ENCODE results near the gene GULP1.
"Not testable (repeated sequence)": the region's sequence is repeated elsewhere in the genome, so short reads cannot be mapped to it uniquely, and the experiment has no call there.

The GULP1 gene

GRCh38 chr2:188517549-188518215 lies 226.0 kb downstream of the GULP1 start:
- Mint-ChIP-seq H3K27me3 (no peaks in the 10 kb centered on the region), H3K4me3 (no peak overlapping the region), H3K27ac (no peak overlapping the region), H3K36me3 (ENCODE audit: insufficient read depth) (no peaks in the 10 kb centered on the region), H3K9me3 (peaks cover 0 to 7% of the 10 kb centered on the region in 2 donors), H3K4me1 (ENCODE audit: low read depth in 2 of 2) (no peaks in the 10 kb centered on the region)
- no peak for ATAC-seq (replicated peaks)
- no peak for DNase-seq

DNA sequence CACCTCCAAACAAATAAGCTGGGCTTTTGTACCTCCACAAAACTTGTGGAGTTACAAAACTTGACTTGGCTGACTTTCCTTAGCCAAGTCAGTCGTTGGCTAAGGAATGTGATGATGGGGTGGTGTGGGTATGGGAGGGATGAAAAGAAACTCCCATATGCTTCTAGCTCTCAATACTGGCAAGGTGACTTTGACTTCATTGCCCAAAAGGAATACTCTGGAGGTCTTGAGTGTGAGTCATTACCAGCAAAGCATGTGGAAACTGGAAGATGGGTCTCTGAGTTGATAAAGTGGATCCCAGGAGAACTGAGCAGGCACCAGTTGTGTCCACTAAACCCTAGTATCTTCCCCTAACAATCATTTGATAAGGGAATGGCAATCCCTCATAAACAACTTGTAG lies 226.7 kb downstream of the GULP1 start:
- no peaks in the 10 kb centered on the region for H3K4me1 Mint-ChIP-seq (ENCODE audit: low read depth in 2 of 2)
- DNase-seq = no peak
- no peaks in the 10 kb centered on the region for H3K36me3 Mint-ChIP-seq (ENCODE audit: insufficient read depth)
- H3K27me3 Mint-ChIP-seq = no peaks in the 10 kb centered on the region
- no peak for ATAC-seq (replicated peaks)
- H3K9me3 Mint-ChIP-seq = peaks cover 0 to 7% of the 10 kb centered on the region in 2 donors
- H3K27ac Mint-ChIP-seq = no peak overlapping the region
- no peak overlapping the region for H3K4me3 Mint-ChIP-seq

DNA sequence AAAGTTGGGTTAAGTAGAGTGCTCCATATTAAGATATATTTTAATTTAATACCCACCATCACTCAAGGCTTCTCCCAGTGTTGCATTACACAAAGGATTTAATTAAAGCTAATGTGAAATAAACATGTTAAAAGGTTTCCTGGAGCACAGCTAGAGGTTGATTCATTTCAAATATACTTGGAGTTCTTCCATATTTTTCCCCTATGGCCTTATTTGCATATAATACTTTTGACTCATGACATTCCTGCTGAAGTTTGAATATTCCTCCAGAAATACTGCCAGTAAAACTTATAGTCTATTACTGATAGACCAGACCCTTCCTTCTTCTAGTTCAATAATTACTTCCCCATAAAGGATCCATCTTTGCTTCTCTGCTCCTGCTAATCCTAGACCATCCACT lies 227.5 kb downstream of the GULP1 start:
- H3K4me1 Mint-ChIP-seq (ENCODE audit: low read depth in 2 of 2) = no peaks in the 10 kb centered on the region
- no peak for DNase-seq
- no peak overlapping the region for H3K4me3 Mint-ChIP-seq
- no peak for ATAC-seq (replicated peaks)
- peaks cover 0 to 7% of the 10 kb centered on the region in 2 donors for H3K9me3 Mint-ChIP-seq
- H3K27ac Mint-ChIP-seq = no peak overlapping the region
- H3K27me3 Mint-ChIP-seq = no peaks in the 10 kb centered on the region
- no peaks in the 10 kb centered on the region for H3K36me3 Mint-ChIP-seq (ENCODE audit: insufficient read depth)

GRCh38 chr2:188522517-188522916 lies 230.8 kb downstream of the GULP1 start:
- no peak overlapping the region for H3K27ac Mint-ChIP-seq
- H3K27me3 Mint-ChIP-seq = no peaks in the 10 kb centered on the region
- DNase-seq = no peak
- no peak overlapping the region for H3K4me3 Mint-ChIP-seq
- peaks cover 0 to 3% of the 10 kb centered on the region in 2 donors for H3K9me3 Mint-ChIP-seq
- no peak for ATAC-seq (replicated peaks)
- no peaks in the 10 kb centered on the region for H3K36me3 Mint-ChIP-seq (ENCODE audit: insufficient read depth)
- H3K4me1 Mint-ChIP-seq (ENCODE audit: low read depth in 2 of 2) = no peaks in the 10 kb centered on the region

- no peaks in the 10 kb centered on the region for H3K36me3 Mint-ChIP-seq (ENCODE audit: insufficient read depth)
- ATAC-seq (replicated peaks) (no peak), DNase-seq (no peak)
- peaks cover 0 to 3% of the 10 kb centered on the region in 2 donors for H3K9me3 Mint-ChIP-seq
- no peak overlapping the region for H3K27ac Mint-ChIP-seq
- no peak overlapping the region for H3K4me3 Mint-ChIP-seq
- no peaks in the 10 kb centered on the region for H3K4me1 Mint-ChIP-seq (ENCODE audit: low read depth in 2 of 2)
- no peaks in the 10 kb centered on the region for H3K27me3 Mint-ChIP-seq
These were observed 232.2 kb downstream of the GULP1 start for GRCh38 chr2:188523919-188524318.

GRCh38 chr2:188524519-188525113 lies 232.9 kb downstream of the GULP1 start:
- Mint-ChIP-seq H3K27me3 (no peaks in the 10 kb centered on the region), H3K9me3 (peaks cover 0 to 3% of the 10 kb centered on the region in 2 donors), H3K4me3 (no peak overlapping the region), H3K27ac (no peak overlapping the region), H3K36me3 (ENCODE audit: insufficient read depth) (no peaks in the 10 kb centered on the region), H3K4me1 (ENCODE audit: low read depth in 2 of 2) (no peaks in the 10 kb centered on the region)
- ATAC-seq (replicated peaks) (no peak), DNase-seq (no peak)

- no peaks in the 10 kb centered on the region for H3K9me3 Mint-ChIP-seq
- H3K36me3 Mint-ChIP-seq (ENCODE audit: insufficient read depth) = no peaks in the 10 kb centered on the region
- no peaks in the 10 kb centered on the region for H3K4me1 Mint-ChIP-seq (ENCODE audit: low read depth in 2 of 2)
- no peaks in the 10 kb centered on the region for H3K27me3 Mint-ChIP-seq
- ATAC-seq (replicated peaks) = no peak
- no peak overlapping the region for H3K4me3 Mint-ChIP-seq
- no peak for DNase-seq
- no peak overlapping the region for H3K27ac Mint-ChIP-seq
These were observed 235.0 kb downstream of the GULP1 start for GRCh38 chr2:188526701-188527100.

- no peaks in the 10 kb centered on the region for H3K27me3 Mint-ChIP-seq
- no peak overlapping the region for H3K4me3 Mint-ChIP-seq
- no peaks in the 10 kb centered on the region for H3K4me1 Mint-ChIP-seq (ENCODE audit: low read depth in 2 of 2)
- DNase-seq (no peak), ATAC-seq (replicated peaks) (no peak)
- H3K36me3 Mint-ChIP-seq (ENCODE audit: insufficient read depth) = no peaks in the 10 kb centered on the region
- H3K9me3 Mint-ChIP-seq = no peaks in the 10 kb centered on the region
- H3K27ac Mint-ChIP-seq = no peak overlapping the region
These were observed 235.5 kb downstream of the GULP1 start for GRCh38 chr2:188527141-188527540.

DNA sequence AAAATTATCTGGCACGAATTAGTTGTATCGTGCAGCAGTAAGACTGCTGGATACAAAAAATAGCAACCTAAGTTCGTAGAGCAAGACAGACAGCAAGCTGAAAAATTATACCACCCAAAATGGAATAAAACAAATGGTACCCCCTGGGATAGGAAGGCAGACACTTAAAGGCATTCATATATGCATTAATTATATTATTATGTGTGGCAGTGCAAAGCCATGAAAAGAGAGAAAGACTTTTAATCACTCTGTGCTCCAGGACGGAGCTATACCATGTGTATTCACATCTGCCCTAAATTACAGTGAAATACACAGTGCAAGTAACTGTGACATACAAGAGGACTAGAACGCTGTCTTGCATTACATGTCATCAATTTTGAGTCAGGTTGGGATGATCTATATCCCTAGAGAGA lies 235.9 kb downstream of the GULP1 start:
- Mint-ChIP-seq H3K4me3 (no peak overlapping the region), H3K9me3 (no peaks in the 10 kb centered on the region), H3K27me3 (no peaks in the 10 kb centered on the region), H3K4me1 (ENCODE audit: low read depth in 2 of 2) (no peaks in the 10 kb centered on the region), H3K36me3 (ENCODE audit: insufficient read depth) (no peaks in the 10 kb centered on the region), H3K27ac (no peak overlapping the region)
- DNase-seq (no peak), ATAC-seq (replicated peaks) (no peak)

DNA sequence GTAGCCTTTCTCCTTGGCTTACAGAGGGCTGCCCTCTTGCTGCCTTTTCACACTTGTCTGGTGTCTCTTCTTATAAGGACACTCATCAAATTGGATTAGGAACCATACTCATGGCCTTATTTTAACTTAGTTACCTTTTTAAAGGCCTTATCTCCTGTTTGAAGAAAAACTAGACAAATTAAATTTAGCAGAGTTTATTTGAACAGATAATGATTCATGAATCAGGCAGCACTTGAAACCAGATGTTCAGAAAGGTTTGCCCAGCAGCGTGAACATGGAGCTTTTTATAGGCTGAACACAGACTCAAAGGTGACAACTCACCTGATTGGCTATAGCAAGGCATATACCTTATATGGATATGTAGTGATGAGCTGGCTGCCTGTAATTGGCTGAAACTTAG lies 238.0 kb downstream of the GULP1 start:
- Mint-ChIP-seq H3K4me1 (ENCODE audit: low read depth in 2 of 2) (no peaks in the 10 kb centered on the region), H3K27ac (no peak overlapping the region), H3K9me3 (no peaks in the 10 kb centered on the region), H3K4me3 (no peak overlapping the region), H3K27me3 (no peaks in the 10 kb centered on the region), H3K36me3 (ENCODE audit: insufficient read depth) (no peaks in the 10 kb centered on the region)
- DNase-seq (no peak), ATAC-seq (replicated peaks) (no peak)

- peaks cover 0 to 2% of the 10 kb centered on the region in 2 donors for H3K9me3 Mint-ChIP-seq
- ATAC-seq (replicated peaks) (no peak), DNase-seq (no peak)
- H3K4me3 Mint-ChIP-seq = no peak overlapping the region
- no peaks in the 10 kb centered on the region for H3K36me3 Mint-ChIP-seq (ENCODE audit: insufficient read depth)
- no peaks in the 10 kb centered on the region for H3K4me1 Mint-ChIP-seq (ENCODE audit: low read depth in 2 of 2)
- H3K27me3 Mint-ChIP-seq = no peaks in the 10 kb centered on the region
- H3K27ac Mint-ChIP-seq = no peak overlapping the region
These were observed 243.2 kb downstream of the GULP1 start for GRCh38 chr2:188534875-188535274.

DNA sequence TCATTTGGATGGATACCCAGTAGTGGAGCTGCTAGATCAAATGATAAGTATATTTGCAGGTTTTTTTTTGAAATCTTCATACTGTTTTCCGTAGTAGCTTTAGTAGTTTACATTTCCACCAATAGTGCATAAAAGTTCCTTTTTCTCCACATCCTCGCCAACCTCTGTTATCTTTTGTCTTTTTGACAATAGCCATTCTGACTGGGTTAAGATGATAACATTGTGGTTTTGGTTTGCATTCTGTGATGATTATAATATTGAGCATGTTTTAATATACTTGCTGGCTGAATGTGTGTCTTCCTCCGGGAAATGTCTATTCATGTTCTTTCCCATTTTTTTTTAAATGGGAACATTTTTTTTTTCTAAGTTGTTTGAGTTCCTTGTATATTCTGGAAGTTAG lies 260.0 kb downstream of the GULP1 start:
- Mint-ChIP-seq H3K27ac (no peak overlapping the region), H3K4me1 (ENCODE audit: low read depth in 2 of 2) (no peaks in the 10 kb centered on the region), H3K36me3 (ENCODE audit: insufficient read depth) (no peaks in the 10 kb centered on the region), H3K4me3 (no peak overlapping the region), H3K9me3 (no peaks in the 10 kb centered on the region), H3K27me3 (no peaks in the 10 kb centered on the region)
- DNase-seq (no peak), ATAC-seq (replicated peaks) (no peak)

DNA sequence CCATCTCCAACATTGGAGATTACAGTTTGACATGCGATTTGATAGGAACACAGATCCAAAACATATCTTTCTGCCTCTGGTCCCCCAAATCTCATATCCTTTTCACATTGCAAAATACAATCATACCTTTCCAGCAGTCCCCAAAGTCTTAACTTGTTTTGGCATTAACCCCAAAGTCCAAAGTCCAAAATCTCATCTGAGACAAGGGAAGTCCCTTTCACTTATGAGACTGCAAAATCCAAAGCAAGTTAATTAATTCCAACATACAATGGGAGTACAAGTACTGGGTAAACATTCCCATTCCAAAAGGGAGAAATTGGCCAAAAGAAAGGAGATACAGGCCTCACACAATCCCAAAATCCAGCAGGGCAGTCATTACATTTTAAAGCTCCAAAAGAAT lies 265.4 kb downstream of the GULP1 start:
- Mint-ChIP-seq H3K27ac (no peak overlapping the region), H3K9me3 (peaks cover 8 to 15% of the 10 kb centered on the region in 2 donors), H3K27me3 (no peaks in the 10 kb centered on the region), H3K36me3 (ENCODE audit: insufficient read depth) (no peaks in the 10 kb centered on the region), H3K4me3 (no peak overlapping the region), H3K4me1 (ENCODE audit: low read depth in 2 of 2) (no peaks in the 10 kb centered on the region)
- ATAC-seq (replicated peaks) (no peak), DNase-seq (no peak)

- not testable (repeated sequence) for ATAC-seq (replicated peaks); H3K4me3 Mint-ChIP-seq; DNase-seq; H3K4me1 Mint-ChIP-seq (ENCODE audit: low read depth in 2 of 2); H3K27me3 Mint-ChIP-seq; H3K27ac Mint-ChIP-seq; H3K36me3 Mint-ChIP-seq (ENCODE audit: insufficient read depth)
- H3K9me3 Mint-ChIP-seq = peaks cover 8 to 15% of the 10 kb centered on the region in 2 donors
These were observed 267.8 kb downstream of the GULP1 start for GRCh38 chr2:188559455-188559854.
